HG03378 (cell line): ENCODE data around the gene POR.

Experiments used
- ATAC-seq: cut with Tn5 transposase; IDR thresholded peaks from one replicate; pipeline ENCODE4 v1.9.1; 2021; ENCODE audit warnings: mild to moderate bottlenecking, moderate library complexity; ENCODE audit not compliant: unreplicated experiment

The POR gene

GRCh38 chr7:75915416-75916156 lies 631 bp downstream of the POR start:
- ATAC-seq: peak; percentile 11

GRCh38 chr7:75916259-75916658 lies 1.3 kb downstream of the POR start:
- ATAC-seq: no peak

GRCh38 chr7:75916685-75917634 lies 2.0 kb downstream of the POR start:
- ATAC-seq: no peak

- no peak for ATAC-seq
These were observed 5.6 kb downstream of the POR start for GRCh38 chr7:75920431-75921161.

GRCh38 chr7:75921479-75921878 lies 6.5 kb downstream of the POR start:
- ATAC-seq: no peak

GRCh38 chr7:75922966-75923603 lies 8.1 kb downstream of the POR start:
- ATAC-seq: no peak

- no peak for ATAC-seq
These were observed 9.3 kb downstream of the POR start for GRCh38 chr7:75924256-75924655.

GRCh38 chr7:75924889-75925288 lies 9.9 kb downstream of the POR start:
- ATAC-seq: no peak

GRCh38 chr7:75925717-75926435 lies 10.9 kb downstream of the POR start:
- ATAC-seq: no peak

- peak; percentile 70 for ATAC-seq
These were observed 13.6 kb downstream of the POR start for GRCh38 chr7:75928568-75928914.

GRCh38 chr7:75931680-75932079 lies 16.7 kb downstream of the POR start:
- ATAC-seq: no peak

- no peak for ATAC-seq
These were observed 23.2 kb downstream of the POR start for GRCh38 chr7:75937958-75938786.

GRCh38 chr7:75938921-75939320 lies 24.0 kb downstream of the POR start:
- no peak for ATAC-seq

- no peak for ATAC-seq
These were observed 28.9 kb downstream of the POR start for GRCh38 chr7:75943864-75944263.

GRCh38 chr7:75944507-75944906 lies 29.6 kb downstream of the POR start:
- ATAC-seq: no peak

- ATAC-seq: no peak
These were observed 30.6 kb downstream of the POR start for GRCh38 chr7:75945297-75946168.

GRCh38 chr7:75946207-75946855 lies 31.4 kb downstream of the POR start:
- no peak for ATAC-seq

- ATAC-seq: no peak
These were observed 33.2 kb downstream of the POR start for GRCh38 chr7:75948179-75948578.
